ENCODE results near the gene MLLT3.

The MLLT3 gene

GRCh38 chr9:20478786-20479185 lies 143.5 kb downstream of the MLLT3 start:
- no peak overlapping the region for H3K4me3 ChIP-seq (ENCODE audit: low read depth, low read length)
- no peak overlapping the region for H2AK5ac ChIP-seq (ENCODE audit: low read length)
- no peak overlapping the region for H4K91ac ChIP-seq (ENCODE audit: low read depth, low read length)
- no CpG with 5 or more reads among the region's 2 CpGs for WGBS (ENCODE audit: extremely low coverage, insufficient coverage, insufficient read length)
- no peaks in the 10 kb centered on the region for H3K27me3 ChIP-seq (ENCODE audit: insufficient read depth, low read length)
- H2BK120ac ChIP-seq (ENCODE audit: insufficient read depth, low read length, poor library complexity) = no peak overlapping the region
- H3K27ac ChIP-seq (ENCODE audit: low read depth, low read length) = no peak overlapping the region
- H3K4me1 ChIP-seq (ENCODE audit: control insufficient read depth in 1 of 2, insufficient read depth in 2 of 2, low read length in 2 of 2) = peaks cover 0 to 6% of the 10 kb centered on the region in 2 experiments
- no peak overlapping the region for H2AFZ ChIP-seq (ENCODE audit: insufficient read depth, low read length, poor library complexity)
- H2BK5ac ChIP-seq (ENCODE audit: low read depth, low read length, poor library complexity) = no peak overlapping the region
- no peak overlapping the region for H3K9ac ChIP-seq (ENCODE audit: low read length)
- no peak for DNase-seq
- no peak overlapping the region for H3K4me2 ChIP-seq (ENCODE audit: low read length)
- H3K36me3 ChIP-seq (ENCODE audit: control insufficient read depth in 1 of 2, insufficient read depth in 2 of 2, low read length in 2 of 2) = no peaks in the 10 kb centered on the region
- no peak overlapping the region for H4K12ac ChIP-seq (ENCODE audit: low read depth, low read length)
- no peaks in the 10 kb centered on the region for H3K9me3 ChIP-seq (ENCODE audit: insufficient read depth, low read depth, low read length)
- H2BK12ac ChIP-seq (ENCODE audit: low read length) = no peak overlapping the region
- no peaks in the 10 kb centered on the region for H3K79me1 ChIP-seq (ENCODE audit: low read length)
- no peak overlapping the region for H3K4ac ChIP-seq (ENCODE audit: low read depth, low read length)
- no peak overlapping the region for H3K14ac ChIP-seq (ENCODE audit: low read length)
- no peaks in the 10 kb centered on the region for H3K79me2 ChIP-seq (ENCODE audit: control insufficient read depth, insufficient read depth, low read length, poor library complexity)
- no peak overlapping the region for H3K18ac ChIP-seq (ENCODE audit: low read length)
- no peak overlapping the region for H3K23ac ChIP-seq (ENCODE audit: low read length)
- no peak overlapping the region for H4K8ac ChIP-seq (ENCODE audit: low read depth, low read length)

- no peak overlapping the region for H2BK5ac ChIP-seq (ENCODE audit: low read depth, low read length, poor library complexity)
- H3K79me1 ChIP-seq (ENCODE audit: low read length) = no peaks in the 10 kb centered on the region
- no peak for DNase-seq
- H3K23ac ChIP-seq (ENCODE audit: low read length) = no peak overlapping the region
- H2AFZ ChIP-seq (ENCODE audit: insufficient read depth, low read length, poor library complexity) = no peak overlapping the region
- H3K27me3 ChIP-seq (ENCODE audit: insufficient read depth, low read length) = no peaks in the 10 kb centered on the region
- H2BK120ac ChIP-seq (ENCODE audit: insufficient read depth, low read length, poor library complexity) = no peak overlapping the region
- peaks cover 0 to 6% of the 10 kb centered on the region in 2 experiments for H3K4me1 ChIP-seq (ENCODE audit: control insufficient read depth in 1 of 2, insufficient read depth in 2 of 2, low read length in 2 of 2)
- H3K18ac ChIP-seq (ENCODE audit: low read length) = no peak overlapping the region
- H3K9me3 ChIP-seq (ENCODE audit: insufficient read depth, low read depth, low read length) = no peaks in the 10 kb centered on the region
- WGBS (ENCODE audit: extremely low coverage, insufficient coverage, insufficient read length) = no CpG with 5 or more reads among the region's 7 CpGs
- H3K27ac ChIP-seq (ENCODE audit: low read depth, low read length) = no peak overlapping the region
- no peak overlapping the region for H2BK12ac ChIP-seq (ENCODE audit: low read length)
- no peak overlapping the region for H3K9ac ChIP-seq (ENCODE audit: low read length)
- H3K36me3 ChIP-seq (ENCODE audit: control insufficient read depth in 1 of 2, insufficient read depth in 2 of 2, low read length in 2 of 2) = no peaks in the 10 kb centered on the region
- H3K4me2 ChIP-seq (ENCODE audit: low read length) = no peak overlapping the region
- H2AK5ac ChIP-seq (ENCODE audit: low read length) = no peak overlapping the region
- H3K14ac ChIP-seq (ENCODE audit: low read length) = no peak overlapping the region
- no peak overlapping the region for H3K4ac ChIP-seq (ENCODE audit: low read depth, low read length)
- no peak overlapping the region for H4K91ac ChIP-seq (ENCODE audit: low read depth, low read length)
- no peak overlapping the region for H4K8ac ChIP-seq (ENCODE audit: low read depth, low read length)
- H3K4me3 ChIP-seq (ENCODE audit: low read depth, low read length) = no peak overlapping the region
- H3K79me2 ChIP-seq (ENCODE audit: control insufficient read depth, insufficient read depth, low read length, poor library complexity) = no peaks in the 10 kb centered on the region
- H4K12ac ChIP-seq (ENCODE audit: low read depth, low read length) = no peak overlapping the region
Measured at GRCh38 chr9:20477940-20478620, 144.2 kb downstream of the MLLT3 start.

GRCh38 chr9:20476912-20477521 lies 145.3 kb downstream of the MLLT3 start:
- no peaks in the 10 kb centered on the region for H3K9me3 ChIP-seq (ENCODE audit: insufficient read depth, low read depth, low read length)

GRCh38 chr9:20474496-20474895 lies 147.8 kb downstream of the MLLT3 start:
- no peak overlapping the region for H3K4ac ChIP-seq (ENCODE audit: low read depth, low read length)
- no peak overlapping the region for H3K4me2 ChIP-seq (ENCODE audit: low read length)
- H3K79me1 ChIP-seq (ENCODE audit: low read length) = no peaks in the 10 kb centered on the region
- H3K18ac ChIP-seq (ENCODE audit: low read length) = no peak overlapping the region
- no peak overlapping the region for H3K4me3 ChIP-seq (ENCODE audit: low read depth, low read length)
- no peaks in the 10 kb centered on the region for H3K27me3 ChIP-seq (ENCODE audit: insufficient read depth, low read length)
- no peak for DNase-seq
- no peak overlapping the region for H4K8ac ChIP-seq (ENCODE audit: low read depth, low read length)
- H3K36me3 ChIP-seq (ENCODE audit: control insufficient read depth in 1 of 2, insufficient read depth in 2 of 2, low read length in 2 of 2) = no peaks in the 10 kb centered on the region
- no peak overlapping the region for H2BK12ac ChIP-seq (ENCODE audit: low read length)
- no peak overlapping the region for H2BK120ac ChIP-seq (ENCODE audit: insufficient read depth, low read length, poor library complexity)
- WGBS (ENCODE audit: extremely low coverage, insufficient coverage, insufficient read length) = no CpG with 5 or more reads among the region's 5 CpGs
- H3K4me1 ChIP-seq (ENCODE audit: control insufficient read depth in 1 of 2, insufficient read depth in 2 of 2, low read length in 2 of 2) = peaks cover 0 to 6% of the 10 kb centered on the region in 2 experiments
- no peak overlapping the region for H3K23ac ChIP-seq (ENCODE audit: low read length)
- H3K14ac ChIP-seq (ENCODE audit: low read length) = no peak overlapping the region
- H2AFZ ChIP-seq (ENCODE audit: insufficient read depth, low read length, poor library complexity) = no peak overlapping the region
- no peak overlapping the region for H4K91ac ChIP-seq (ENCODE audit: low read depth, low read length)
- H3K9me3 ChIP-seq (ENCODE audit: insufficient read depth, low read depth, low read length) = no peaks in the 10 kb centered on the region
- no peak overlapping the region for H3K9ac ChIP-seq (ENCODE audit: low read length)
- H3K27ac ChIP-seq (ENCODE audit: low read depth, low read length) = no peak overlapping the region
- H4K12ac ChIP-seq (ENCODE audit: low read depth, low read length) = no peak overlapping the region
- H2BK5ac ChIP-seq (ENCODE audit: low read depth, low read length, poor library complexity) = no peak overlapping the region
- no peaks in the 10 kb centered on the region for H3K79me2 ChIP-seq (ENCODE audit: control insufficient read depth, insufficient read depth, low read length, poor library complexity)
- H2AK5ac ChIP-seq (ENCODE audit: low read length) = no peak overlapping the region

More at GRCh38 chr9:20476912-20477521, 145.3 kb downstream of the MLLT3 start:
- no peak overlapping the region for H2AFZ ChIP-seq (ENCODE audit: insufficient read depth, low read length, poor library complexity)
- H3K36me3 ChIP-seq (ENCODE audit: control insufficient read depth in 1 of 2, insufficient read depth in 2 of 2, low read length in 2 of 2) = no peaks in the 10 kb centered on the region
- no peaks in the 10 kb centered on the region for H3K27me3 ChIP-seq (ENCODE audit: insufficient read depth, low read length)
- H3K79me2 ChIP-seq (ENCODE audit: control insufficient read depth, insufficient read depth, low read length, poor library complexity) = no peaks in the 10 kb centered on the region
- H3K79me1 ChIP-seq (ENCODE audit: low read length) = no peaks in the 10 kb centered on the region
- no peak overlapping the region for H4K8ac ChIP-seq (ENCODE audit: low read depth, low read length)
- H3K4me1 ChIP-seq (ENCODE audit: control insufficient read depth in 1 of 2, insufficient read depth in 2 of 2, low read length in 2 of 2) = peaks cover 0 to 6% of the 10 kb centered on the region in 2 experiments
- H3K14ac ChIP-seq (ENCODE audit: low read length) = no peak overlapping the region
- WGBS (ENCODE audit: extremely low coverage, insufficient coverage, insufficient read length) = no CpG with 5 or more reads among the region's 2 CpGs
- H3K9ac ChIP-seq (ENCODE audit: low read length) = no peak overlapping the region
- no peak overlapping the region for H3K23ac ChIP-seq (ENCODE audit: low read length)
- no peak overlapping the region for H3K4me3 ChIP-seq (ENCODE audit: low read depth, low read length)
- no peak overlapping the region for H3K4ac ChIP-seq (ENCODE audit: low read depth, low read length)
- no peak for DNase-seq
- no peak overlapping the region for H3K18ac ChIP-seq (ENCODE audit: low read length)
- no peak overlapping the region for H2AK5ac ChIP-seq (ENCODE audit: low read length)
- no peak overlapping the region for H4K12ac ChIP-seq (ENCODE audit: low read depth, low read length)
- H3K4me2 ChIP-seq (ENCODE audit: low read length) = no peak overlapping the region
- H4K91ac ChIP-seq (ENCODE audit: low read depth, low read length) = no peak overlapping the region
- no peak overlapping the region for H3K27ac ChIP-seq (ENCODE audit: low read depth, low read length)
- no peak overlapping the region for H2BK5ac ChIP-seq (ENCODE audit: low read depth, low read length, poor library complexity)
- no peak overlapping the region for H2BK12ac ChIP-seq (ENCODE audit: low read length)
- no peak overlapping the region for H2BK120ac ChIP-seq (ENCODE audit: insufficient read depth, low read length, poor library complexity)

Measured in trophoblast cell (in vitro differentiated cells and primary cell).